ENCODE measurements around the gene ELOVL6. TPM values are rescaled to one million over a fixed set of nuclear protein-coding genes. Genes with fewer than 3 reads are reported as not detected.

The ELOVL6 gene
- total RNA-seq, 2 experiments from 2014 or later = 1.6 to 2.9 TPM

- Histone ChIP-seq H3K27me3 (ENCODE audit: control insufficient read depth in 1 of 2, insufficient read depth in 2 of 2, low read length in 2 of 2) (no peaks in the 10 kb centered on the region), H3K4me1 (ENCODE audit: insufficient read depth, low read length) (no peaks in the 10 kb centered on the region), H3K9me3 (ENCODE audit: control insufficient read depth in 1 of 2, insufficient read depth in 1 of 2, low read length in 2 of 2) (no peaks in the 10 kb centered on the region), H3K36me3 (ENCODE audit: insufficient read depth, low read length) (no peaks in the 10 kb centered on the region), H3K4me3 (ENCODE audit: low read length) (no peak overlapping the region), H3K27ac (ENCODE audit: low read depth in 1 of 2, low read length in 2 of 2) (no peak overlapping the region)
- DNase-seq (no peak), ATAC-seq (ENCODE audit: poor library complexity) (no peak)
- no peaks in the 10 kb centered on the region for H3K27me3 Mint-ChIP-seq
- H3K4me3 Mint-ChIP-seq = no peak overlapping the region
- intact Hi-C loops (cut with DNase I, micrococcal nuclease) = no loop called here
- POLR2A ChIA-PET = no interaction called here
- no peaks in the 10 kb centered on the region for H3K4me1 Mint-ChIP-seq (ENCODE audit: low read depth)
- no peak overlapping the region for H3K27ac Mint-ChIP-seq
- H3K36me3 Mint-ChIP-seq (ENCODE audit: low read depth) = no peaks in the 10 kb centered on the region
- no peaks in the 10 kb centered on the region for H3K9me3 Mint-ChIP-seq
- CTCF ChIA-PET = no interaction called here
- TF ChIP-seq CTCF (IDR thresholded peaks at IDR 0.05) = no peak
Measured at GRCh38 chr4:110025718-110026117, 172.7 kb downstream of the ELOVL6 start.

GRCh38 chr4:110025056-110025455 lies 173.4 kb downstream of the ELOVL6 start:
- TF ChIP-seq CTCF (IDR thresholded peaks at IDR 0.05) = no peak
- H3K27ac ChIP-seq (ENCODE audit: low read depth in 1 of 2, low read length in 2 of 2) = no peak overlapping the region
- DNase-seq (no peak), ATAC-seq (ENCODE audit: poor library complexity) (no peak)
- Mint-ChIP-seq H3K36me3 (ENCODE audit: low read depth) (no peaks in the 10 kb centered on the region), H3K4me3 (no peak overlapping the region), H3K4me1 (ENCODE audit: low read depth) (no peaks in the 10 kb centered on the region), H3K27me3 (no peaks in the 10 kb centered on the region), H3K27ac (no peak overlapping the region), H3K9me3 (no peaks in the 10 kb centered on the region)
- H3K4me3 ChIP-seq (ENCODE audit: low read length) = no peak overlapping the region
- ChIA-PET POLR2A (no interaction called here), CTCF (no interaction called here)
- H3K9me3 ChIP-seq (ENCODE audit: control insufficient read depth in 1 of 2, insufficient read depth in 1 of 2, low read length in 2 of 2) = no peaks in the 10 kb centered on the region
- no peaks in the 10 kb centered on the region for H3K4me1 ChIP-seq (ENCODE audit: insufficient read depth, low read length)
- intact Hi-C loops (cut with DNase I, micrococcal nuclease) = no loop called here
- no peaks in the 10 kb centered on the region for H3K27me3 ChIP-seq (ENCODE audit: control insufficient read depth in 1 of 2, insufficient read depth in 2 of 2, low read length in 2 of 2)
- no peaks in the 10 kb centered on the region for H3K36me3 ChIP-seq (ENCODE audit: insufficient read depth, low read length)

GRCh38 chr4:110022457-110022856 lies 176.0 kb downstream of the ELOVL6 start:
- H3K4me3 Mint-ChIP-seq = no peak overlapping the region
- POLR2A ChIA-PET = no interaction called here
- Histone ChIP-seq H3K36me3 (ENCODE audit: insufficient read depth, low read length) (no peaks in the 10 kb centered on the region), H3K4me1 (ENCODE audit: insufficient read depth, low read length) (no peaks in the 10 kb centered on the region), H3K27ac (ENCODE audit: low read depth in 1 of 2, low read length in 2 of 2) (no peak overlapping the region), H3K4me3 (ENCODE audit: low read length) (no peak overlapping the region), H3K9me3 (ENCODE audit: control insufficient read depth in 1 of 2, insufficient read depth in 1 of 2, low read length in 2 of 2) (no peaks in the 10 kb centered on the region), H3K27me3 (ENCODE audit: control insufficient read depth in 1 of 2, insufficient read depth in 2 of 2, low read length in 2 of 2) (no peaks in the 10 kb centered on the region)
- TF ChIP-seq CTCF (IDR thresholded peaks at IDR 0.05) = no peak
- ATAC-seq (ENCODE audit: poor library complexity) = no peak
- H3K27me3 Mint-ChIP-seq = no peaks in the 10 kb centered on the region
- H3K4me1 Mint-ChIP-seq (ENCODE audit: low read depth) = no peaks in the 10 kb centered on the region
- no peak for DNase-seq
- no peak overlapping the region for H3K27ac Mint-ChIP-seq
- no peaks in the 10 kb centered on the region for H3K36me3 Mint-ChIP-seq (ENCODE audit: low read depth)
- no peaks in the 10 kb centered on the region for H3K9me3 Mint-ChIP-seq
- intact Hi-C loops (cut with DNase I, micrococcal nuclease) = no loop called here
- CTCF ChIA-PET = no interaction called here
